Nephron (organoid): Measurements from ENCODE around the gene CRYGS.
A peak's percentile ranks its signal among the peaks of the same experiment; 100 is the strongest.

ENCODE experiments used
- H3K27ac Mint-ChIP-seq, 3 experiments: 2 replicates each; pipeline ENCODE4 v1.8.0; 2020; ENCODE audit warnings: mixed read lengths in 3 of 3, mild to moderate bottlenecking in 2 of 3, moderate library complexity in 1 of 3
- H3K27me3 Mint-ChIP-seq: 2 replicates; pipeline ENCODE4 v1.8.0; 2021; ENCODE audit warnings: low read depth, mild to moderate bottlenecking, moderate library complexity, mixed read lengths
- H3K36me3 Mint-ChIP-seq: 2 replicates; pipeline ENCODE4 v1.8.0; 2020; ENCODE audit warnings: low read depth, mixed read lengths
- H3K4me1 Mint-ChIP-seq: 2 replicates; pipeline ENCODE4 v1.8.0; 2020; ENCODE audit warnings: mixed read lengths
- H3K4me3 Mint-ChIP-seq, 3 experiments: 2 replicates each; pipeline ENCODE4 v1.8.0; 2020; ENCODE audit warnings: mild to moderate bottlenecking in 3 of 3, mixed read lengths in 3 of 3, moderate library complexity in 2 of 3
- H3K9me3 Mint-ChIP-seq: 2 replicates; pipeline ENCODE4 v1.8.0; 2020; ENCODE audit warnings: mixed read lengths
- TF ChIP-seq, protein P1 (sequence below), 3 experiments: fragments of 200-600 bp; sonication (generic); IDR thresholded peaks; one replicate each; pipeline ENCODE4 v1.5.0; 2021; ENCODE audit warnings: antibody characterized with exemption in 3 of 3; ENCODE audit not compliant: unreplicated experiment in 3 of 3

CRYGS gene

DNA sequence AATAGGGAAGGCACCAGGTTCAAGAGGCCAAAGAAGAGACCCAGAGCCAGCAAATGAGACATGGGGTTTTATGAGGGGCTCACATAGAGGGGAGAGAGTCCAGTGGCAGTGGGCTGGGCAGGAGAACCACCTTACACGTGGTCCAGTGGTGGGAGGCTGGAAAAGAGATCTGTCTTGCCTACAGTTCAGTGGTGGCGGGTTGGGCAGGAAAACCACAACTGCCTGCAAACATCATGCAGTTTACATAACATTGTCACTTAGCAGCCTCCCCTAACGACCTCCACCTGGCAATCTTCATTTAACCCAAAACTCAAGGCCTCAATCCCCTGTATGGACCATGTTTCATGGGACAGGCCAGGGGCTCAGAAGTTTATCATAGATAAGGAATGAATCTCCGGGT is 29.1 kb downstream of the CRYGS start:
- Mint-ChIP-seq H3K4me3 (no peak overlapping the region), H3K9me3 (no peaks in the 10 kb centered on the region), H3K27ac (no peak overlapping the region), H3K36me3 (no peaks in the 10 kb centered on the region), H3K27me3 (peaks cover 28% of the 10 kb centered on the region), H3K4me1 (no peaks in the 10 kb centered on the region)
- TF ChIP-seq, protein P1, sequence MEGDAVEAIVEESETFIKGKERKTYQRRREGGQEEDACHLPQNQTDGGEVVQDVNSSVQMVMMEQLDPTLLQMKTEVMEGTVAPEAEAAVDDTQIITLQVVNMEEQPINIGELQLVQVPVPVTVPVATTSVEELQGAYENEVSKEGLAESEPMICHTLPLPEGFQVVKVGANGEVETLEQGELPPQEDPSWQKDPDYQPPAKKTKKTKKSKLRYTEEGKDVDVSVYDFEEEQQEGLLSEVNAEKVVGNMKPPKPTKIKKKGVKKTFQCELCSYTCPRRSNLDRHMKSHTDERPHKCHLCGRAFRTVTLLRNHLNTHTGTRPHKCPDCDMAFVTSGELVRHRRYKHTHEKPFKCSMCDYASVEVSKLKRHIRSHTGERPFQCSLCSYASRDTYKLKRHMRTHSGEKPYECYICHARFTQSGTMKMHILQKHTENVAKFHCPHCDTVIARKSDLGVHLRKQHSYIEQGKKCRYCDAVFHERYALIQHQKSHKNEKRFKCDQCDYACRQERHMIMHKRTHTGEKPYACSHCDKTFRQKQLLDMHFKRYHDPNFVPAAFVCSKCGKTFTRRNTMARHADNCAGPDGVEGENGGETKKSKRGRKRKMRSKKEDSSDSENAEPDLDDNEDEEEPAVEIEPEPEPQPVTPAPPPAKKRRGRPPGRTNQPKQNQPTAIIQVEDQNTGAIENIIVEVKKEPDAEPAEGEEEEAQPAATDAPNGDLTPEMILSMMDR (IDR thresholded peaks at IDR 0.05; ENCODE audit: unreplicated experiment in 3 of 3), result no peak

DNA sequence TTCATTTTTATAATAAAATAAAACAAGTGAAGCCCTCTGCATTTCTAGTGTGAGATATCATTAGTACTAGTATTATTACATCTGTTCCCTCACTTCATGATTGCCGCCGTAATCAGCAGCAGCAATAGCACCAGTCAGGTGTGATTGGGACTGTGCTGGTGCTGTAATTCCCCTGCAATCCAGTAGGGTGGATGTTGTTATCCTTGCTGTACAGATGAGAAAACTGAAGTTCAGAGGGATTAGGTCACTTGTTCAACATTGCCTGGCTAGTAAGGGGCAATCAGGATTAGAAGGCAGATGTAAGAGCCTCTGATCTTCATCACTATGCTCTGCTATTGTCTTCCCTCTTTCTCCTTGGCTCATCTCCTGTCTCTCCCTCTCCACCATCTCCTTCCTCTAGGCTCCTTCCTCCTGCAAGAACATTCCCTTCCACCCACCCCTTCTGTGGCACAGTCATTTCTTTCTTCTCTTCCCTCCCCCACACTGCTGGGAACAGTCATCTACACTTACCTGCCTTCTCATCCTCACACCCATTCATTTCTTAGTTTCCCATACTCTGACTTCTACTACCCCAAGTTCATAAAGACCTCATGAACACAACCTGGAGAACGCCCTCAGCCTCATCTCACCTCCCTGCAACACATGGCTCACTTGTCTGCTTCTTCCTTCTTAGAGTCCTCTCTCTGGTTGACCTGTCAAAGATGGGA is 29.7 kb downstream of the CRYGS start:
- no peaks in the 10 kb centered on the region for H3K9me3 Mint-ChIP-seq
- no peaks in the 10 kb centered on the region for H3K4me1 Mint-ChIP-seq
- no peak overlapping the region for H3K4me3 Mint-ChIP-seq
- TF ChIP-seq, protein P1 (IDR thresholded peaks at IDR 0.05; ENCODE audit: unreplicated experiment in 3 of 3), result peak in 2 of 3 experiments; percentile 16 to 36
- no peaks in the 10 kb centered on the region for H3K36me3 Mint-ChIP-seq
- no peak overlapping the region for H3K27ac Mint-ChIP-seq
- peaks cover 28% of the 10 kb centered on the region for H3K27me3 Mint-ChIP-seq

DNA sequence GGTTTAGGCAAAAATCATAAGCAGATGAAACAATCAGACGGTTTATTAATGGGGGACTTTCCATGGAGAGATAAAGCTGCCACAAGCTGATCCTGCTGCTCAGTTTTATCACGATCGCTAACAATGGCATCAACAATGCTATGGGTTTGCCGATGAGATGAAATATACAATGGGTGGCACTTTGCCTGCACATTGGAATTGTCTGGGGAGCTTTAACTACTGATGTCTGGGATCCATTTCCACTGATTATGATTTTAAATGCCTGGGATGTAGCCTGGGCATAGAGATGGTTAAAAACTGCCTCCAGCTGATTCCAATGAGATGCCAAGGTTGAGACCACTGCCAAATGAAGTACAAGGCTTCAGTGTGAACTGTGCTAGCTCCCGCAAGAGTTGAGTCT is 30.8 kb downstream of the CRYGS start:
- Mint-ChIP-seq H3K36me3 (no peaks in the 10 kb centered on the region), H3K27ac (no peak overlapping the region), H3K4me3 (no peak overlapping the region), H3K27me3 (peaks cover 23% of the 10 kb centered on the region), H3K9me3 (no peaks in the 10 kb centered on the region), H3K4me1 (no peaks in the 10 kb centered on the region)
- TF ChIP-seq, protein P1 (IDR thresholded peaks at IDR 0.05; ENCODE audit: unreplicated experiment in 3 of 3), result no peak

DNA sequence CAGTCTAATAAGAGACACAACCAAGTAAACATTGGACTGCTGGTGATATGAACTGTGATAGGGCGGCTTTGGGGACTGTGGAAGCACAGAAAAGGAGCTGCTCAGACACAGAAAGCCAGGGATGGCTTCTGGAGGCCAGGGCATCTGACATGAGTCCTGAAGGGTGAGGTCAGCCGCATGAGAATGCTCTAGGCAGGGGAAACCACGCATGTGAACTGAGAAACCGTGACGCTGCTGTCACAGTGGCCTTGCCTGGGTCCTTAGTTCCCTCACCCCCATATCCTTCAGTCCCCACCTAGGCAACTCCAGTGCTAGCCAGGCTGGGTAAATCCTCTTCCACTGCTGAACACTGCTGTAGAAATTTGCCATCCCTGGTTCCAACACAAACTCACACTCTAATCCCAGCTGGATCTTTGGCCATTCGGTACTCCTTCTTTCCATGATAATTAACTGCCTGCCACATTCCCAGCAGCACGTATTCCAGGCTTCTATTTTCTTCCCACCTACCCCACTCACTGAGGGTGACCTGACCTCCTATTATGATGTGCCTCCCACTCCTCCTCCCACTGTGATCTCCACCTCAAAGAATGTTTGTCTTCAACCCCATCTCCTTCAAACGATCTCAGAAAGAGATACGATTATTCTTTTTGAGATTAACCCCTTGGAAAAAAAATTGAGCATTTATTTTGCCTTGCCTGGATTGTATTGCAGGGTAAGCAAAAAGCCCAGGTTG is 31.4 kb downstream of the CRYGS start:
- H3K36me3 Mint-ChIP-seq, result no peaks in the 10 kb centered on the region
- H3K4me1 Mint-ChIP-seq, result no peaks in the 10 kb centered on the region
- peaks cover 23% of the 10 kb centered on the region for H3K27me3 Mint-ChIP-seq
- no peaks in the 10 kb centered on the region for H3K9me3 Mint-ChIP-seq
- TF ChIP-seq, protein P1 (IDR thresholded peaks at IDR 0.05; ENCODE audit: unreplicated experiment in 3 of 3), result no peak
- peak overlapping the region in 1 of 3 experiments; percentile 3 for H3K27ac Mint-ChIP-seq
- no peak overlapping the region for H3K4me3 Mint-ChIP-seq

DNA sequence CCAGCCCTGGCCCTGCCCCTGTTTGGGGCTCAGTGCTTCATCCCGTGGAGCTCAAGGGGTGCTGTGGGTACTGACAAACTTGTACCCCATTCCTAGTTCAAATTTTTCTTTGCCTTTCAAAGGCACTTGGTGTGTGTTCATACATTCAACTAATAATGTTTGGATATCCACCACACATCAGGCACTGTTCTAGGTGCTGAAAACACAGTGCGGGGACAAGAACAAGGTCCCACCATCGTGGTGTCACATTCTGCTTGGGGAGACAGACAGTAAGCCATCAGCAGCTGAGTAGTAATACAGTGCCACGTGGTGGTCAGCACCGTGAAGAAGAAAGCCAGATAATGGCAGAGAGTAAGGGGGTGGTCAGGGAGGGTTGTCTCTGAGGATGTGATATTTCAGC is 32.5 kb downstream of the CRYGS start:
- Mint-ChIP-seq H3K36me3 (no peaks in the 10 kb centered on the region), H3K9me3 (no peaks in the 10 kb centered on the region), H3K4me3 (no peak overlapping the region), H3K27me3 (peaks cover 23% of the 10 kb centered on the region), H3K4me1 (no peaks in the 10 kb centered on the region), H3K27ac (no peak overlapping the region)
- TF ChIP-seq, protein P1 (IDR thresholded peaks at IDR 0.05; ENCODE audit: unreplicated experiment in 3 of 3), result no peak
